ENCODE results near the gene ERBB4.
"Not testable (repeated sequence)": the region's sequence is repeated elsewhere in the genome, so short reads cannot be mapped to it uniquely, and the experiment has no call there.

Gene ERBB4

DNA sequence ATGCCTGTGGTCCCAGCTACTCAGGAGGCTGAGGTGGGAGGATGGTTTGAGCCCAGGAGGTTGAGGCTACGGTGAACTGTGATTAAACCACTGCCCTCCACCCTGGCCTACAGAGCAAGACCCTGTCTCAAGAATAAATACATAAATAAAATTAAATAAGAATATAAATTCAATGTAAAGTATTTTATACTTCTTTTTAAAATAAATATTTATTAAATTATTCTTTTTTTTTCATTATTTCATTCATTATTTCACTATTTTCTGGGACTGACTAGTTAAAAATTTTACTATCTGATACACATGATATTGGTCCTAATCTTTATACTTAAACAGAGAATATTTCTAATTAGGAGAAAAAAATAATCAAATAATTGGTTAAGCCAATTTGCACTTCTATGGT, 917.6 kb downstream of the ERBB4 start:
- DNase-seq (ENCODE audit: low read depth in 1 of 2, low spot score in 1 of 2): no peak

DNA sequence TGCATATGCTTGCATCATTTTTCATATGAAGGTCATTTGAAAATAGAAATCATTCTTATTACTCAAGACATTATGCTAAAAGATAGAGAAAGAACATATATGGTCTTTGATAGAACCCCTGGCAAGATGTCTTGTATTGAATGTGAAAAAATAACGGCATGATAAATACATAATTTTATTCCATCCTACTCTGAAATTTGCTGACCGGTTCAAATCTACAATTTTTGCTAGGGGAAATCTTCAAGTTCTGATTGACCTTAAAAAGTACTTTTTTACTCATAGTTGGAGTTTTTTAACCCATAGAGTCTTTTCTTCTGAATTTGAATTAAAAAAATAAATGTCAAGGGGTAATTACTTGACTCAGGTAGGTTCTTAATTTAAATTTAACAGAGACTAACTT, 920.8 kb downstream of the ERBB4 start:
- DNase-seq (ENCODE audit: low read depth in 1 of 2, low spot score in 1 of 2): no peak

DNA sequence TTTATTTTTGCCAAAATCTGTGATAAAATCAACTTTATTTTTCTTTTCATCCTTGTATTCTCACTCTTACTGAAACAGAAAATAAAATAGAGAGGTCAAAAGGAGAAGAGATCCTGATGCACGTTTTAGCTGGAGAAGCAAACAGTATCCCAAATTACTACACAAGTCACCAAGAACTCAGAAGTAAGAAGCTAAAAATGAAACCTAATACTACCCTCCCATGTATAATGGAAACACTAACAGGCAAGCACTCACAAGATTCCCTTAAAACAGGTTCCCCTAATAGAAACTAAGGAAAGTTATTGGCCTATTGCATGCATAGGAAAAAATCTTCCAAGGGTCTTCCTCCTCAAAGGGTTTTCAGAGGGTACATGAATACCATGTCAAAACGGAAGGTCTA, 927.0 kb downstream of the ERBB4 start:
- DNase-seq (ENCODE audit: low read depth in 1 of 2, low spot score in 1 of 2): no peak

DNA sequence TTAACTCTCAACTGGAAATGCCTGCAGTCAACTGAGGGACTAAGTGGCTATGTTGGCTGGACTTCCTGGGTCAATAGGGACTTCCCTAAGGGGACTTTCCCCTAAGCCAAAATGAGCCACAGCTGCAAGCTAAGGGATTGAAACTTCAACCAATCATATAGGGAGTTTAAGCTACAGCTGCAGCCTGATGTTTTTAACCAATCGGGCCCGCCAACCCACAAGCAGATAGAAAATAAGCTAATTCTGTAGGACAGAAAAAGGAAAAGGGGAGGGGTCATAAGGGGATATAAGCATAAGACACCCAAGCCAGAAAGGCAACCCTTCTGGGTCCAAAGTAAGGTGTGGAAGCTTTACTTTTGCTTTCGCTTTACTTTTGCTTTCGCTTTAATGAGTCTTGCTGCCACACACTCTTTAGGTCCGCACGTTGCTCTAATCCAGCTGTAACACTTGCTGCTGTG, 927.5 kb downstream of the ERBB4 start:
- DNase-seq (ENCODE audit: low read depth in 1 of 2, low spot score in 1 of 2): no peak

DNA sequence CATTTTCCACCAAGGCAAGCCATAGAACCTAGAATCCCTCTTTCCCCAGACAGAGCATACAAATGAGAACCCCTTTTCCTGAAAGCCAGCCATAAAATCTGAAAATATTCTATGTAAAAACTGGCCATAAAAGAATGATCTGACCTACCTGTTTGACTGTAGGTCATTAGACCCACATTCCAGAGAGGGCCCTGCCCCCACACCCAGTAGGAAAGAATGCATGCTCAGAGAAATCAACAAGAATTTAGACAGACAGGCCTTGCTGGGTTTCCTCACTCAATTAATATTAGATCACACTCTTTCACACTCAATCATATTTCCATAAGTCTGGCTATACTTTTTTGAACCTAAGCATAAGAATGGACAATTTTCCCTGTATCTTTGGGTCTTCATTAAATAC, 929.5 kb downstream of the ERBB4 start:
- DNase-seq (ENCODE audit: low read depth in 1 of 2, low spot score in 1 of 2): no peak

DNA sequence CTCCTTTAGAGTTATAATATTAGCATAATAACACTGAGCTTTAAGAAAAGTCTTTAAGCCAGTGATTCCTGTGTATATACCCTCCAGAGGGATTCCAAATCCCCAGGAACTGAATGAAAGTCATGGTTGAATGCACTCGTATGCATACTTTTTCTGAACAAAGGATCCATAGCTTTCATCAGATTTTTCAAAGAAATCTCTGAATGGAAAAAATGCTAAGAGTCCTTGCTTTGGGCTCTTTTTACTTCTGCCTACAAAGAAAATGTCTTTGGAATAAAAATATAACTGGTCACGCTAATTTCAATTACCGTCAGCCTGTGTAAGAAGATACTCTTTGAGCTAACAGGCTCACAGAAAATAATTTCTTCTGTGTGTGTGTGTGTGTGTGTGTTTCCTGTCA, 939.5 kb downstream of the ERBB4 start:
- no peak for DNase-seq (ENCODE audit: low read depth in 1 of 2, low spot score in 1 of 2)

DNA sequence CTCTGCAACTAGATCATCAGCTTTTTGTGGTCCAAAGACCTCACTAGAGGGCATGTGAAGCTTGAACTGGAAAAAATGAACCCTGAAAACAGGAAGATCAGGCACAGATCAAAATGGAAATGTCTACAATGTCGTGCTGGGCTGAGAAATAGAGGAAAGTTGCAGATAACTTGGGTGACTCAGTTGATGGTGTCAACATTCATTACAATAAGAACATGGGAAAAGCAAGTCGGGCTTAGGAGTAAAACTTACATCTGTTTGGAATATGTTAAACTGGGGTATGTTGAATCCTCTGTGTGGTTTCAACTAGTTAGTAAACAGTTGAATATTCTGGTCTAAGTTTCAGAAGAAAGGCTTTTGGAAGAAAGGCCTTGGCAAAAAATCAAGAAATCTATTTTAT, 940.4 kb downstream of the ERBB4 start:
- DNase-seq (ENCODE audit: low read depth in 1 of 2, low spot score in 1 of 2): no peak

DNA sequence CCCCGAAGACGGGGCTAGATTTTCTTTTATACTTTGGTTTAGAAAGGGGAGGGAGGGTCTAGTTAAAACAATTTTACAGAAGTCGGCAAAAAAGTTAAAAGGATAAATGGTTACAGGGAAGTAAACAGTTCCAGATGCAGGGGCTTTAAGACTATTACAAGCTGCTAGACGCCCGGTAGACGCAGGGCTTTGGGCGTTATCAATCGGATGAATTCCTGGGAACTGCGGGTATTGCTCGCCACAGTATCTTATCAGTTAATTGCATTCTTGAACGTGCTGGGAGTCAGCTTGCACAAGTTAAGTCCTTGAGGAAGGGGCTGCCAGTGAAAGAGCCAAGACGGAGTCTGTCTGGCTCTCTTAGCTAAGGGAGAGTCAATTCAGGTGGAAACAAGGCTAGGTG, 946.6 kb downstream of the ERBB4 start:
- DNase-seq (ENCODE audit: low read depth in 1 of 2, low spot score in 1 of 2): not testable (repeated sequence)

DNA sequence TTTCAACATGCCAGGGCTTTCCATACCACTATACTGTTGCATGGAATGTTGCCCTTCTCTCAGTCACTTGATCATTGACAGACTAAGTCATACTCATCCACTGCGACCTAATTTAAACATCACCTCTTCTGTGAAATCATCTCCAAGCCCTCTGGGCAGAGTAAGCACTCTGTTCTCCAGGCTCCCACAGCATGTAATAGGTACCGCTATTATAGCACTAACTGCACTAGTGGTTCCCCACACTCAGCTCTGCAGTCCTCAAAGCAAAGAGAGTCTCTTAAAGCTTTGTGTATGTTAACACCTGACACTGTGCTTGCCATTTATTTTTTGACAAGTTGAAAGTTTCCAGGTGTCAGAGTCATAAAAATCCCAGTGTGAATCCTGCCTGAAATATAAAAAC, 947.2 kb downstream of the ERBB4 start:
- no peak for DNase-seq (ENCODE audit: low read depth in 1 of 2, low spot score in 1 of 2)

DNA sequence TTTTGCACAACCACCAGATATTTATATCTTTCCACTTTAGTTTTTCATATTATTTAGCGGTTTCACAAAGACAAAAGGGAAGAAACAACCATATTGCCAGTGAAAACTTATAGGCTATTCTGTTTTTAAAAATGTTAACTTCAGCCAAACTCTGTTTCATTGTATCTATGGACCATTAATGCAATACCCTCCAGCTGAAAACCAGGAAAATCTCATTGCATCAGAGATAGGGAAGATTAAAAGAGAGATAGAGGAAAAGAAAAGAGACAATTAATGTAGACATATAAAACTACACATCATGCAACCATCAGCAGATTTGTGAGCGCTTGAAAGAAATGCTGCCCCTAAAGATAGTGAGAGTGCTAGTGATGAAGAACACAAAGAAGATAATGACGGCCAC, 970.2 kb downstream of the ERBB4 start:
- no peak for DNase-seq (ENCODE audit: low read depth in 1 of 2, low spot score in 1 of 2)

DNA sequence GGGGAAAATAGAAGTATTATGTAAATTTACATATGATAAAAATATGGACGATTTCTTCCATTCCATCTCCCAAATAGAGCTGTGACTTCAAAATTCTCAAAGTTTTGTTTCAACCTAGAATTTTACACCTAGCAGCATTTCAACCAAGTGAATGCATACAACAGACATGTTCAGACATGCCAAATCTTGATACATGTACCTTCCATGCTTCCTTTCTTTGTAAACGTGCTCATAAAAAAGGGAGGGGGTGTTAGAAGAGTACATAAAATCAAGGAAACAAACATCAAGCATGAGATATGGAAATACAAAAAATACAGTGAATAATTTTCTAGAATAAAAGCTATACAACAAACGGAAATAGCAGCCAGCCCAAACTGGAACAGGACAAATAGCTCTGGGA, 974.2 kb downstream of the ERBB4 start:
- no peak for DNase-seq (ENCODE audit: low read depth in 1 of 2, low spot score in 1 of 2)

DNA sequence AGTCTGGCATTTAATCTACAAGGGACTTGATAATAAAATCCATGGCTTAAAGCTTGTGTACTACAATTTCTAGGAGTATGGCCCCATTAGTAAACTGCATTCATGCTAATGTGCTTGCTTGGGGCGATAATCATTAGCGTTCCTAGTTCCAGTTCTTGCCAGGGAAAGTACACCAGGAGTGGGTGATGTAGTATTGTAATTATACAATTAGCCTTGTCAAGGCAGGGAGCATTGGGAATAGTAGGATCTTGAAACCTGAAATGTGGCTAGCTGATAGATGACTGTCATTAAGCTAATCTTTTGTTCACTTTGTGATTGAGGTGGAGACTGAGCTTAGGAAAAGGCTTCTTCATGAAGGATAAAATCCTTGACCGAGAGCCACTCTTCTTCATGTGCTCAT, 993.0 kb downstream of the ERBB4 start:
- no peak for DNase-seq (ENCODE audit: low read depth in 1 of 2, low spot score in 1 of 2)

DNA sequence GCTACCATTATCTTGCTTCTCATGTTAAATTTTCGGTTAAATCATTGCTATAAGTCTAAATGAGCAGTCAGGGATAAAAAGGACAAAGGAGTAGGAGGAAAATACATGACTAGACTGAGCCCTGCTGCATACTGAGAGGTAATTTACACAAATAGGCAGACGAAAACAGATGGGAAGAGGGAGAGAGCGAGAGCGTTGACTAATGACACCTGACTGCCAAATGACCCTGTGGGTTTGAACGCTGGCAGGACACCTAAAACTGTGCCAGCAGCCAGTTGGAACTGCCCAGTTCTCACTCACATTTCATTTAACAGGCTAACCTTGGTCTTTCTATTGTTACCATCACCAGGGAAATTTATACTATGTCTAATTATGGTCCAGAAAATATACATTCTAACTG, 1004.0 kb downstream of the ERBB4 start:
- DNase-seq (ENCODE audit: low read depth in 1 of 2, low spot score in 1 of 2): no peak

DNA sequence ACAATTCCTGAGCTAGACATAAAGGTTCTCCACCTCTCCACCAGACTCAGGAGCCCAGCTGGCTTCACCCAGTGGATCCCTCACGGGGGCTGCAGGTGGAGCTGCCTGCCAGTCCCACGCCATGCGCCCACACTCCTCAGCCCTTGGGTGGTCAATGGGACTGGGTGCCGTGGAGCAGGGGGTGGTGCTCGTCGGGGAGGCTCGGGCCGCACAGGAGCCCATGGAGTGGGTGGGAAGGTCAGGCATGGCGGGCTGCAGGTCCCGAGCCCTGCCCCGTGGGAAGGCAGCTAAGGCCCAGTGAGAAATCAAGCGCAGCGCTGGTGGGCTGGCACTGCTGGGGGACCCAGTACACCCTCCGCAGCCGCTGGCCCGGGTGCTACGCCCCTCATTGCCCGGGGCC, 1014.4 kb downstream of the ERBB4 start:
- DNase-seq (ENCODE audit: low read depth in 1 of 2, low spot score in 1 of 2): not testable (repeated sequence)

DNA sequence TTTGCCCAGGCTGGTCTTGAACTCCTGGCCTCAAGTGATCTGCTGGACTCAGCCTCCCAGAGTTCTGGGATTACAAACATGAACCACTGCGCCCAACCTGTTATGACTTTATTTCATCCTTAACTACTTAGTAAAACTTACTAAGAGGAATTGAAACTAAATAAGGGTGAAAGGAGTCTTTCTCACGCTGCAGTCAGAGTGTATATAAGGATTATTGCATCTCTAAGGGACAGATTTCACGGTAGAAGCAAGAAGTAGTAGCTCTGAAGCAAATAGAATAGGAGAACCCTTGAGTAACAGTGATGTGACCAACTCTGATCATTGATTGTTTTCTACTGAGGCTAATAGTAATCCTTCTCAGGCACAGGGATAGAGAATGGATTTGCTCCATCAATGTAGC, 1022.1 kb downstream of the ERBB4 start:
- DNase-seq (ENCODE audit: low read depth in 1 of 2, low spot score in 1 of 2): no peak

DNA sequence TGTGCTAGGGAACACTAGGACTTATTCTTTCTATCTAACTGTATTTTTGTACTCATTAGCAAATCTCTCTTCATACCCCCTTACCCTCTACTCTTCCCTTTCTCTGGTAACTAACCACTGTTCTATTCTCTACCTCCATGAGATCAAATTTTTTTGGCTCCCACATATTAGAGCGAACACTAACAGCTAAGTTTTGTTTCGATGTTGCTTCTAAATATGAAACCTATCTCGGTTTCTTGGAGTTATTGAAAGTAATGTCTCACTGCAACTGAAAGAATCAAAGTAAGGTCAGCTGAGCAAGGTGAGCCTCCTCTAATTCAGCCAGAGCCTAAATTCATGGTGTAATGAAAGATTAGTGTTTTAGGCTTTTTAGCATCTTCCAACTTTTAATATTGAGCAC, 1024.6 kb downstream of the ERBB4 start:
- no peak for DNase-seq (ENCODE audit: low read depth in 1 of 2, low spot score in 1 of 2)

DNA sequence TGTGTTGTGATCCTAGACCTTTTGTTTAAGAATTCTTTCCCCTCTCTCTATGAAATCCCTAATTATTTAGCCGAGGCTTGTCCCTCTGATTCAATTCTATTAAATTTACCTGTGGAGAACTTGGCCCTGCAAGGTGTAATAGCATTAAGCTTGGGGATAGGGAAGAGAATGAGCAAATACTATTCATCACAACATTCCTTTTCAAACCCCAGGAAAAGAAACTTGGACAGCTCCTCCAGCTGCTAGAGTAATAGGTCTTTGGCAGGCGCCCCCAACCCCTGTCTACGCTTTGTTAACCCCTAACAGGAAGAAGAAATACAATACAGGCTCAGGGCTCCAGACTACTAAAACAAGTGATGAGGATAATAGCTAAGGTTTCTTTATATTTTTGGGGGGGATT, 1025.2 kb downstream of the ERBB4 start:
- DNase-seq (ENCODE audit: low read depth in 1 of 2, low spot score in 1 of 2): no peak

DNA sequence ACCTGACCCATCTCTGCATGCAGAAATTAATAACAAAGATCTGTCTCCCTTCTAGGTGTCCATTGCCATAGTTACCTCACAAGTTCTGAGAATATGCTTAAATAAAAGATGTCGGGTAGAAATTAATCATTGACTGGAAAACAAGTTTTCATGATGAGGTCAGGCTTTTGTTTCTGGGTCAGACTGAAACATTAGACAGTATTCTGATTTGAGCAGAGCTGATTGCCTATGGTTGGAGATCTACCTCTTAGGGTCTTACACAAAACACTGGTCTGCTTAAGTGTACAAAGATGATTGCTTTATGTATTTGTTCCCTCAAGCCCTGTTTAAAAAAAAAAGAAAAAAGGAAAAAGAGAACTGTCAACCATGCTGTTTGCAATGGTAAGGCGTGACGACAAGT, 1025.8 kb downstream of the ERBB4 start:
- no peak for DNase-seq (ENCODE audit: low read depth in 1 of 2, low spot score in 1 of 2)

DNA sequence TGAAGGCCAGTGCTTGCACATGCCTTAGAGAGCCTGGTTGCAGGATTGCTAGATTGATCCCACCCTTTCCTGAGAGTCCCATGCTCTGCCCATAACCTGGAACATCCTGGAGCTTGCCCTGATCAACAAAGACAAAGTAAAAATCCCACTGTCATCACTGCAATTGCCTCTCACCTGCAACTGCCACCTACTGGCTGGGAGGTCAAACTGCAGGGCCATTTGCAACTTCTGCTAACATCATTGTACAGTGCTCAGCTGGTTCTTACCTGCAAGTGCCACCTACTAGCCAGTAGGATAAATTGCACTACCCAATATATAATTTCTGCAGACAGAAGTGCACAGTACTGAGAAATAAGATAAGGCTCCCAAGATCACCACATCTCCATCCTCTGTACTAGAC, 1034.7 kb downstream of the ERBB4 start:
- no peak for DNase-seq (ENCODE audit: low read depth in 1 of 2, low spot score in 1 of 2)

DNA sequence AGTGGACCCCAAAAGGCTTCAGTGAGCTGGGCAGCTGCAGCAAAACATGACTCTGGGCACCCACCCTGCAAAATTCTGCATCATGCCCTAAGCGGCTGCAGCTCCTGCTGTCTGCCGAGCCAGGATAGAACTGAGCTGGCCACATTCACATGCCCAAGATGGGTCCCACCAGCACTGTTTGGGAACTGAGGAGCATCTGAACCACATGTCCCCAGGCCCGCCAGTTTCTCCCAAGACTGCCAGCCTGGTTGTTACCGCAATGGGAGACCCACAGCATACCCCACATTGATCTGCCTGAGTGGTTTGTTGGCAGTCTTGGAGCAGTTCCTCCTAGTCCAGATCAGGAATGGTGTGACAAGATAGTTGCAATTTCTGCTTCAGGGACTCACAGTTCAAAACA, 1035.4 kb downstream of the ERBB4 start:
- DNase-seq (ENCODE audit: low read depth in 1 of 2, low spot score in 1 of 2): no peak

DNA sequence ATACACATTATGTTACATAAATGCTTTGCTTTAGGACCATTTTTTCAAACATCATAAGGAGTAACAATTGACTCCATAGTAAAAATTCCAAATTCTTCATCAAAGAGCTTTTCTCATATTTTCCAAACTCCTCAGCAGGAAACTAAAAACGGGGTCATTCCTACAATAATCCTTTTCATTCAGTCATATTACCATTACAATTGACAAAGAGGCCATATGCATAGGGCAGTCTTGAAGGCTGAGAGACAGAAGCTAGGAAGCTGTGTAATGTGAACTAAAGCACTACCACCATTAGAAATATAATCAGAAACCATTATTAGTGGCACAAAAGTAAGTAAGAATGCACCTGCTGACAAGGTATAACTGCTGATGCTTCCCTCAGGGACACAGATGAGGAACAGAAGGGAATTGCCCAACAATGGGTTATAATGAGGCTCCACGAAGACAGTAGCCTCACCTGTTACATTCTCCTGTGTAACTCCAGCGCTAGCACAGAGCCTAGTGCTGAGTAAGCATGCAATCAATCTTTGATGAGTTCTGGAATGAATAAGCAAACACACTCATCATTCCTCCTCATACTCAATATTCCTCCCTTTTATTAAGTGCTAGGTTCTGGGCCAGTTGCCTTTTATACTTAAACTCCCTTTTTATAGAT, 1039.9 kb downstream of the ERBB4 start:
- no peak for DNase-seq (ENCODE audit: low read depth in 1 of 2, low spot score in 1 of 2)

DNA sequence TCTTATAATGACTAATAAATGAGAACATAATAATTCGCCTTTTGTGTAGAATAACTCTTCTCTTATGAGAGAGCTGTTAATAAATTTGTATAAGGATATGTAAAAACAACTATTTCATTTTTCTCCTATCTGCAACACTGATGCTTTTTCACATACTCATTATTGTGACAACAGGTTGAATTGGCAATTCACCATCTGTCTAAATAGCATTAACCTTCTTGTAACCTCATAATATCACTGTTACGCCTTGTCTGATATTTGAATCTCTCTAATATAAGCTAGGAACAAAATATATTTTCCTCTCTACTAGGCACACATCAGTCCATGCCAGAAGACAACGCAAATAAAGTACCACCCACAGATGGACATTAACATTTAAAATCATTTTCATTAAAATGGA, 1043.3 kb downstream of the ERBB4 start:
- no peak for DNase-seq (ENCODE audit: low read depth in 1 of 2, low spot score in 1 of 2)

DNA sequence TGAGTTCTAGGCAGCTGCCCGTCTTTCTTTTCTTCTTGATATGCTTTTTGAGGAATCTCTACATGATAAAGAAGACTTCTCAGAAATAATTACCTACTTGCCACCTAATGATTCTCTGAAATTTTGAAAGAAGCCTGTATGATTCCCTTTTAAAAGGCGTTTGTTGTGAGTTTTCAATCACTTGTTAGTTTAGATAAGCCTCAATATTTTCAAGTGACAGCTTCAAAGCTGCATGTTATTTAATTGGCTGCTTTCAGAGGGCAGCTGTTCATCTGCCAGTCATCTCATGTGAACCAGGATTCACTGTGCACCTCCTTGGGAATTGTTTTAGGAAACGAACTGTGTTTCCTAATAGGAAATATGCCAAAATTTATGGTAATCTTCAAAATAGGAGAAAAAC, 1044.1 kb downstream of the ERBB4 start:
- no peak for DNase-seq (ENCODE audit: low read depth in 1 of 2, low spot score in 1 of 2)

DNA sequence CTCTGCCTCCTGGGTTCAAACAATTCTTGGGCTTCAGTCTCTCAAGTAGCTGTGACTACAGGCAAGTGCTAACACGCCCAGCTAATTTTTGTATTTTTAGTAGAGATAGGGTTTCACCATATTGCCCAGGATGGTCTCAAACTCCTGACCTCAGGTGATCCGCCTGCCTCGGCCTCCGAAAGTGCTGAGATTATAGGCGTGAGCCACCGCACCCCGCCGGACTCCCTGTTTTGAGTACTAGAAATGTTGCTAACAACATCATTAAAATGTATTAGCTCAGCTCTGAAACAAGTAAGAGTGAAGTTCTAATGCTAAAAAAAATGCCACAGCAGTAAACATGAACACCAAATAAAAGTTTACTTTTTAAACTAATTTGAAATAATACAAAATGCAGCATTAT, 1044.5 kb downstream of the ERBB4 start:
- no peak for DNase-seq (ENCODE audit: low read depth in 1 of 2, low spot score in 1 of 2)

All from activated CD4-positive, alpha-beta T cell treated with anti-CD3 and anti-CD28 coated beads, Interleukin-2, amount 50 U/mL, for 24 hours (primary cell).